GM12891 (cell line): Measurements from ENCODE around the gene FAM222B.
"Not testable (repeated sequence)": the region's sequence is repeated elsewhere in the genome, so short reads cannot be mapped to it uniquely, and the experiment has no call there.

ENCODE experiments used
- PAX5 ChIP-seq: IDR thresholded peaks from 2 replicates; pipeline ENCODE4 v1.6.1; 2011; ENCODE audit warnings: low read length, moderate library complexity, mild to moderate bottlenecking; ENCODE audit not compliant: insufficient read depth, severe bottlenecking
- POLR2A ChIP-seq: IDR thresholded peaks from 2 replicates; pipeline ENCODE4 v1.6.1; 2011; ENCODE audit warnings: low read depth, low read length, control low read depth
- POLR2AphosphoS5 ChIP-seq: IDR thresholded peaks from 2 replicates; pipeline ENCODE4 v1.6.1; 2011; ENCODE audit warnings: low read depth, low read length, control low read depth
- SPI1 ChIP-seq: IDR thresholded peaks from 2 replicates; pipeline ENCODE4 v1.6.1; 2011; ENCODE audit warnings: low read depth, low read length, control low read depth
- TAF1 ChIP-seq: IDR thresholded peaks from 2 replicates; pipeline ENCODE4 v1.6.1; 2011; ENCODE audit warnings: low read depth, low read length, control low read depth

- TF ChIP-seq POLR2A, POLR2AphosphoS5, SPI1, PAX5, TAF1: not testable (repeated sequence)
Observed at GRCh38 chr17:28846699-28847098, 4.1 kb upstream of the FAM222B start.
